Vagina (tissue), 2 donors: ENCODE results near the gene FOXP2. TPM values are rescaled to one million over a fixed set of nuclear protein-coding genes. Genes with fewer than 3 reads are reported as not detected.

Experiments
- DNase-seq, 2 donors: peaks; one replicate each; pipeline ENCODE4 v3.0.0-alpha.2; 2017; ENCODE audit errors: extremely low spot score in 2 of 2
- H3K27ac ChIP-seq: fragments of 200-600 bp; sonication (generic); one replicate; pipeline ENCODE4 v1.5.1; 2019
- H3K27me3 ChIP-seq: fragments of 200-600 bp; sonication (generic); one replicate; pipeline ENCODE4 v1.5.1; 2019
- H3K36me3 ChIP-seq, 2 donors: fragments of 200-600 bp; sonication (generic); one replicate each; pipeline ENCODE4 v1.5.1; 2017 to 2019
- H3K4me1 ChIP-seq: fragments of 200-600 bp; sonication (generic); one replicate; pipeline ENCODE4 v1.5.1; 2019
- H3K4me3 ChIP-seq, 2 donors: fragments of 200-600 bp; sonication (generic); 1 replicate in 1 of 2; 2 replicates in 1 of 2; pipeline ENCODE4 v1.5.1; 2016 to 2019
- H3K9me3 ChIP-seq: fragments of 200-600 bp; sonication (generic); one replicate; pipeline ENCODE4 v1.5.1; 2019
- POLR2A ChIP-seq, 2 donors: fragments of 450-650 bp; IDR thresholded peaks; one replicate each; pipeline ENCODE4 v1.6.1; 2017; ENCODE audit warnings: antibody characterized with exemption in 2 of 2, mild to moderate bottlenecking in 2 of 2, moderate library complexity in 2 of 2
- POLR2AphosphoS5 ChIP-seq, 2 donors: sonication (generic); formaldehyde crosslinking; IDR thresholded peaks; one replicate each; pipeline ENCODE4 v1.9.0; 2017; ENCODE audit warnings: antibody characterized with exemption in 2 of 2, mild to moderate bottlenecking in 2 of 2, low read depth in 1 of 2; ENCODE audit not compliant: insufficient read depth in 1 of 2
- intact Hi-C: fragments of 100-400 bp; cut with DNase I; formaldehyde crosslinking; loops from one replicate; pipeline ENCODE4 v1.15.1; 2023
- total RNA-seq: library from RNA; depleted of rRNA; stranded (reverse); fragments of >200 nt; gene quantifications from one replicate; pipeline ENCODE4 v1.2.3, GENCODE V29; 2016
- TF ChIP-seq, protein P1 (sequence below), 3 experiments: fragments of 450-650 bp in 2 of 3; fragments of 200-600 bp in 1 of 3; sonication (generic) in 1 of 3; IDR thresholded peaks; one replicate each; pipeline ENCODE4 v1.5.1; 2017 to 2019; ENCODE audit warnings: antibody characterized with exemption in 3 of 3, mild to moderate bottlenecking in 2 of 3, moderate library complexity in 2 of 3

Gene FOXP2
- total RNA-seq, 1 donor from 2014 or later, result 29.7 TPM

GRCh38 chr7:114388021-114388420, 26.6 kb upstream of the FOXP2 start:
- intact Hi-C loops, result loop anchor here (5.0 kb wide), 1 partner anchor 1536 kb away; no protein-coding TSS in a partner anchor
- no peak overlapping the region for H3K27ac ChIP-seq
- no peaks in the 10 kb centered on the region for H3K4me1 ChIP-seq
- no peaks in the 10 kb centered on the region for H3K36me3 ChIP-seq
- TF ChIP-seq POLR2AphosphoS5 (IDR thresholded peaks at IDR 0.05; ENCODE audit: insufficient read depth in 1 of 2, low read depth in 1 of 2) (no peak), POLR2A (IDR thresholded peaks at IDR 0.05) (no peak)
- TF ChIP-seq, protein P1, sequence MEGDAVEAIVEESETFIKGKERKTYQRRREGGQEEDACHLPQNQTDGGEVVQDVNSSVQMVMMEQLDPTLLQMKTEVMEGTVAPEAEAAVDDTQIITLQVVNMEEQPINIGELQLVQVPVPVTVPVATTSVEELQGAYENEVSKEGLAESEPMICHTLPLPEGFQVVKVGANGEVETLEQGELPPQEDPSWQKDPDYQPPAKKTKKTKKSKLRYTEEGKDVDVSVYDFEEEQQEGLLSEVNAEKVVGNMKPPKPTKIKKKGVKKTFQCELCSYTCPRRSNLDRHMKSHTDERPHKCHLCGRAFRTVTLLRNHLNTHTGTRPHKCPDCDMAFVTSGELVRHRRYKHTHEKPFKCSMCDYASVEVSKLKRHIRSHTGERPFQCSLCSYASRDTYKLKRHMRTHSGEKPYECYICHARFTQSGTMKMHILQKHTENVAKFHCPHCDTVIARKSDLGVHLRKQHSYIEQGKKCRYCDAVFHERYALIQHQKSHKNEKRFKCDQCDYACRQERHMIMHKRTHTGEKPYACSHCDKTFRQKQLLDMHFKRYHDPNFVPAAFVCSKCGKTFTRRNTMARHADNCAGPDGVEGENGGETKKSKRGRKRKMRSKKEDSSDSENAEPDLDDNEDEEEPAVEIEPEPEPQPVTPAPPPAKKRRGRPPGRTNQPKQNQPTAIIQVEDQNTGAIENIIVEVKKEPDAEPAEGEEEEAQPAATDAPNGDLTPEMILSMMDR (IDR thresholded peaks at IDR 0.05), result no peak
- DNase-seq, result no peak
- no peaks in the 10 kb centered on the region for H3K27me3 ChIP-seq
- no peaks in the 10 kb centered on the region for H3K9me3 ChIP-seq
- H3K4me3 ChIP-seq, result no peak overlapping the region

GRCh38 chr7:114392686-114393085, 21.9 kb upstream of the FOXP2 start:
- Histone ChIP-seq H3K9me3 (no peaks in the 10 kb centered on the region), H3K4me1 (no peaks in the 10 kb centered on the region), H3K27ac (no peak overlapping the region), H3K4me3 (no peak overlapping the region), H3K36me3 (no peaks in the 10 kb centered on the region), H3K27me3 (no peaks in the 10 kb centered on the region)
- intact Hi-C loops, result no loop called here
- no peak for TF ChIP-seq POLR2A (IDR thresholded peaks at IDR 0.05)
- TF ChIP-seq, protein P1 (IDR thresholded peaks at IDR 0.05), result no peak
- TF ChIP-seq POLR2AphosphoS5 (IDR thresholded peaks at IDR 0.05; ENCODE audit: insufficient read depth in 1 of 2, low read depth in 1 of 2), result no peak
- no peak for DNase-seq

DNA sequence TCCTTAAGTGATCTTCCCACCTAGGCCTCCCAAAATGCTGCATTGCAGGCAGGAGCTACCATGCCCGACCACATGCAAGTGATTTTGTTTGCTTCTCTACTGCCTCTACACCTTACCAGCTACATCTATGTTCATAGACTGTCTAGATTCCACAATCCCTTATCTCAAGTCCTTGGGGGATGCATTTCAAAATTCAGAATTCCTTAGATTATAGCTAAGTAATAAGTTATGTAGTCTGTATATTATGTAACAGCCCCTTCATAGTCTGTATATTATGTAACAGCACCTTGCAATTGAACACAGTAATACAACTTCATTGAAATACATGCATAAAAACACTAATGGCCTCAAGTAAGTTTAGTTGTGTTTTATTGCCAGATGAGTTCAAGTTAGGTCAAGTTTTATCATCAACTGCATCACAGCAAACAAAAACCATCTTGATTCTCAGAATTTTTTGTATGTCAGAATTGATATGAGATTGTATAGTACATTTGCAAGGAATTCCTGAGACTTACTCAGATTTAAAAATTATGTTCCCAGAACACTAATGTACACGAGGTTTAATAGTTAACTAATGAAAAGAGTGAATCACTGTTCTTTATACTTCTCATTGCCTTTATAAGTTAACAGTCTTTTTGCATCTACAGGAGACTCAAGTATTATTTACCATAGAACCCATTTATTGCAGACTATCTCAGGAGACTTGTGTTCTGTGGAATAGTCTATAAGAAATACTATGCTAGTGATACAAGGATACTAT, 11.6 kb upstream of the FOXP2 start:
- Histone ChIP-seq H3K9me3 (no peaks in the 10 kb centered on the region), H3K4me3 (no peak overlapping the region), H3K27ac (no peak overlapping the region), H3K36me3 (no peaks in the 10 kb centered on the region), H3K4me1 (no peaks in the 10 kb centered on the region), H3K27me3 (no peaks in the 10 kb centered on the region)
- no peak for DNase-seq
- intact Hi-C loops, result no loop called here
- TF ChIP-seq POLR2A (IDR thresholded peaks at IDR 0.05) (no peak), POLR2AphosphoS5 (IDR thresholded peaks at IDR 0.05; ENCODE audit: insufficient read depth in 1 of 2, low read depth in 1 of 2) (no peak)
- TF ChIP-seq, protein P1 (IDR thresholded peaks at IDR 0.05), result no peak

DNA sequence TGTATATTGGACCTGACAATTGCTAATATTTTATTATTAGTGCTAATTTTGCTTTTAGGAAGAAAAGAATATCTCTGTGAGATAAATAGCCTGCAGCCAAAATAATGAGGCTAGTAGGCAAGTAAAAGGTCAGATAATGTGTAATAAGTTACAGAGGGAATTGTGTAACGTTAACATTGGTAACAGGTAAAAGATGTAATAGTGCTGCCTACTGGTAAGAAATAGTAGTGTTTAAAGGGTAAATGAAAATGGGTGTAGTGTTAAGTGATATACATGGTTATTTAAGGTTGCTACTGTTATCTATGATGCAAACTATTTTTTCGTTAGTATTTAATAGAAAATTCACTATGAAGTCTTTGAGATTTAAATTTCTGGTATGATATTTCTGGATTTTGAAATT, 9.2 kb upstream of the FOXP2 start:
- Histone ChIP-seq H3K4me3 (no peak overlapping the region), H3K27ac (no peak overlapping the region), H3K4me1 (no peaks in the 10 kb centered on the region), H3K27me3 (no peaks in the 10 kb centered on the region), H3K36me3 (no peaks in the 10 kb centered on the region), H3K9me3 (no peaks in the 10 kb centered on the region)
- DNase-seq, result no peak
- intact Hi-C loops, result no loop called here
- TF ChIP-seq POLR2A (IDR thresholded peaks at IDR 0.05) (no peak), POLR2AphosphoS5 (IDR thresholded peaks at IDR 0.05; ENCODE audit: insufficient read depth in 1 of 2, low read depth in 1 of 2) (peak in 1 of 2 donors; percentile 13)
- TF ChIP-seq, protein P1 (IDR thresholded peaks at IDR 0.05), result peak in 1 of 3 experiments; percentile 35

DNA sequence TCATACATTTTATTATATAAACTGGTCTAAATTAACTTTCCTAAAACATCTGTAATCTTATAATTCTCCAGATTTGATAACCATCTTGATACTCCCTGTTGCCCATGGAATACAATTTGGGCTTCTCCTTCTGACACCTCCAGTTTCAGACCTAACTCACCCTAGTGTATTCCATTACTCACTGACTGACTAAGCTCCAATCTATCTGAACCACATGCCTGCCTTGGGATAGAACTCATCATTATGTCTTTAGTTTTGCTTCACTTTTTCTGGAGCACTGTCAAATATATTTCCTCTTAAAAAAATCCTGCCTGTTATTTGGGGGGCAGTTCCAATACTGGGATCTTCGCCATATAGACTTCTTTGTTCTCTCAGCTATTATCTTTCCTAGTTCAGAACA, 4.9 kb upstream of the FOXP2 start:
- no peaks in the 10 kb centered on the region for H3K9me3 ChIP-seq
- H3K27me3 ChIP-seq, result no peaks in the 10 kb centered on the region
- H3K4me3 ChIP-seq, result no peak overlapping the region
- H3K4me1 ChIP-seq, result no peaks in the 10 kb centered on the region
- DNase-seq, result no peak
- no peaks in the 10 kb centered on the region for H3K36me3 ChIP-seq
- intact Hi-C loops, result no loop called here
- no peak for TF ChIP-seq POLR2A (IDR thresholded peaks at IDR 0.05)
- TF ChIP-seq, protein P1 (IDR thresholded peaks at IDR 0.05), result no peak
- TF ChIP-seq POLR2AphosphoS5 (IDR thresholded peaks at IDR 0.05; ENCODE audit: insufficient read depth in 1 of 2, low read depth in 1 of 2), result no peak
- H3K27ac ChIP-seq, result no peak overlapping the region
